HT1080 (cell line): ENCODE measurements around the gene ZSCAN32. TPM values are rescaled to one million over a fixed set of nuclear protein-coding genes. Genes with fewer than 3 reads are reported as not detected.
A peak's percentile ranks its signal among the peaks of the same experiment; 100 is the strongest.

Experiments
- DNase-seq: peaks from one replicate; pipeline ENCODE4 v3.0.0-alpha.2; 2015; ENCODE audit warnings: low read depth
- polyA plus RNA-seq, 2 experiments: library from polyadenylated mRNA; depleted of rRNA; stranded (reverse); fragments of >200 nt; gene quantifications; 2 replicates each; pipeline ENCODE4 v1.2.3, GENCODE V29; 2015
- total RNA-seq: library from RNA; depleted of rRNA; stranded (reverse); fragments of >200 nt; shearing (Covaris generic); gene quantifications from 2 replicates; pipeline ENCODE4 v1.2.3, GENCODE V29; 2014; rRNA removed

The ZSCAN32 gene
- total RNA-seq: 13.5 and 15.3 TPM in 2 replicates
- 17.1 and 17.6 TPM in 2 replicates for polyA plus RNA-seq (2015; cell fraction: cytosol; rRNA removed)
- polyA plus RNA-seq (2015; cell fraction: nucleus; rRNA removed): 20.2 and 22.5 TPM in 2 replicates

DNA sequence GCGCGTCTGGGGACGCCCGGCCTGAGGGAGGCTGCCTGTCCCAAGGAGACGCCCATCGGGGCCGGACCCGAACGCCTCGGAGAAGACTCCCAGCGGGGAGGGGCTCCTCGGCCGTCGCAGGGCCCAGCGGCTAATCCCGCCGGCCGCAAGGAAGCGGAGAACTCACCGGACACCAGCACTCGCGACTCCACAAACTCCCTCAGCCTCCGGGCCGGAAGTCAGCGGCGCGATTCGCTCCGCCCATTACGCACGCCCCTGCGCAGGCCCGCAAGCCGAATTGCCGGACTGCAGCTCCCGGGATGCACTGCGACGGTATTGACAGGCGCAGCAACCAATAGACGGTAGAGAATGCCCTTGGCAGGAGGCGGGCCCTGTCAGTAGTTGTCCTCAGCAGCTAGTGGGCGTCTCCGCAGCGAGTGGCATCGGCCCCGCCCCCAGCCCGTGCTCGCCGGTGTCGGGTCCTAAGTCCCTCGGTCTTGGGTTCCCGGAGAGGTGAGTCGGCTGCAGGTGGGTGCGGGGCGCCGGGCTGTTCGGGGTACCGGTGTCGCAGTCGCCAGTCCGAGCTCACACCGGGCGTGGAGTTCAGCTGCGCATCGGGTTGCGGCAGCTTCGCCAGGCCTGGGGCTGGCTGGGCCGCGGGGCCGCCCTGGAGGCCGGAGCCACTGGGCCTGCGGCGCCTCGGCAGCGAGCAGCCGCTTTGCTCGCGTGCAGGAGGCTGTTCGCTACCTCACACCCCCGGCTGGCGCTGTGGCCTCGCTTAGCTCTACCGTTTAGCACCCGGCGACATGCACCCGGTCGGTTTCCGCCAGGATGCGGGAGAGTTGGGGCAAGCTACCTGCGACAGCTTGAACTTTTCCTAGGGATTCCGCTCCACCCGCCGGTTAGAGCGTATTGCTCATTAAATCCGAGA lies at the start of gene ZSCAN32, which contains the start of gene ZNF174:
Gene ZSCAN32 (minus strand): TSS at position 226 of the 910 bp plus-strand sequence. CDS start 3,447 bp downstream, outside the sequence.
Gene ZNF174 (plus strand): TSS at position 437 of the 910 bp plus-strand sequence. CDS start 790 bp downstream, outside the sequence.
- DNase-seq: peak; percentile 99

- peak; percentile 75 for DNase-seq
Observed at GRCh38 chr16:3444032-3444388, 43.2 kb upstream of the ZSCAN32 start.

DNA sequence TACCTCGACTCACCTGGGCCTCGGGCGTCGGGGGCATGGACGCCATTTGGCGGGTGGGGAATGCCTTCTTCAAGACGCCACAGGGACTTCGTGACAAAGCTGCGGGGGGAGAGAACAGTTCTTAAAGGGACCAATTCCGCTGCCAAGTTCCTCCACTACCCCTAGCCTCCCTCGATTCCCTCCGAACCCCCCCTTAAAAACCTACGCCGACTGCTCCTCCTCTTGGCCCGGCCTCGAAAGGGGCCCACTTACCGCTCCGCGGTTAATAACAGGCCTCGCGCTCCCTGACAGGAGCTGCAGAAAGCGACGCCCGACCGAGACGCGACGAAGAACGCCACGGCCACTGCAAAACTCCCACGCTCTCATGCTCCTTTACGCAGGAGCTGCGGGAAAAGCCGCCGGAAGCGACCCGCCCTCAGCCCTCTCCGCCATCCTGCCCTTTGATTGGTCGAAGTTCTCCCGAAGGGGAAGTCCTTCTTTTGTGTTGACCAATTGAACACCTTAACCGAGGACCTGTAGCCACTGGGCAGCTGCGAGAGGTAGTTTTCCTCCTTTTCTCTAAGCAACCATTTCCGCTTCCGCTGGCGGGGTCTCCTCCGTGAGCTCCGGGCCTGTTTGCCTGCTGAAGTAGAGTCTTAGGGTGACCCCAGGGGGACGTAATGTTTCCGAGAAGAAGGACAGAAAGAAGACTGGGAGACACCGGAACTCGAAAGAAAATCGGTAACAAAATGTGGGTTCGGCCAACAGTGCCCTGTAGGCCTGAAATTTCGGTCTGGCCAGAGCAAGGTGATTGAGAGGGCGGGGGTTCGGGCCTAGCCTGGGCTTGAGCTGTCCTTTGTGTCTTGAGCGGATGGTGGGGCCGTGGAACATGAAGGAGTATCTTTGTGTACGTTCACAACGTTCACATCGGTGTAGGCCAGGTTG lies 42.6 kb upstream of the ZSCAN32 start, which contains the start of the genes NAA60 and ZNF597:
Gene NAA60 (plus strand): TSS at position 573 of the 924 bp plus-strand sequence. CDS start 32,548 bp downstream, outside the sequence.
Gene ZNF597 (minus strand): TSS at position 397 of the 924 bp plus-strand sequence. CDS start 351 bp downstream, at position 46.
- DNase-seq: peak; percentile 91

DNA sequence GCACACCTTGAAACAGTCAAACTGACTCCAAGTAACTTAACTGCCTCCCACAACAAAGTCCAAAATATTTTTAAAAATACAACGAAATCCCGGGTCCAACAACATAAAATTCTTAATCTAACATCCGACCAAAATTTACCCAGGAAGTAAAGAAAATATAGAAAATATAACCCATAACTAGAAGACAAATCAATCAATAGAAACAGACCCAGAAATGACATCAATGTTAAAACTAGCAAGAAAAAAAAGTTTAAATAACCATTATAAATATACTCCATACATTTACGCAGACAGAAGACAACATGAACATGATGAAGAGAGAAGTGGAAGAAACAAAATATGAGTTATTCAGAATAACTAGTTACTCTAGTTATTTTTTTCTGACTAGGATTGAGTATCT lies 38.8 kb upstream of the ZSCAN32 start:
- DNase-seq: no peak

DNA sequence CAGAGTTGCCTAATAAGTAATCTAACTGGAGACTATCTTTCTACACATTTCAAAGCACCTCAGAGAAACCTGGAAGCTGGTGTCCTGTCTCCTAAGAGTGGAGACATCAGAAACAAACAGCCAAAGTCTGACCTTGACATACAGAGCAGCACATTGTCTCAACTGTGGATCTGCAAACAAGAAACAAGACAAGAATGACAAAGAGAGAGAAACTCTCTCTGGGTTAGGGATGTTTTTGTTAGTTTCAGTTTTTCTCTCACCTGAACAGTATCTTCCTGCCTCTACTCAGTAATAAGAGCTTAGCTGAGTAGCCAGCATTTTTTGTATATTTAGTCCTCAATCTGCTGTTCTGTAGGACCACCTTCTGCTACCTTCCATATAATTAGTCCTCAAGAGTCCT lies 33.6 kb upstream of the ZSCAN32 start:
- no peak for DNase-seq

- no peak for DNase-seq
Observed at GRCh38 chr16:3431779-3432219, 31.0 kb upstream of the ZSCAN32 start.

- DNase-seq: peak; percentile 4
Observed at GRCh38 chr16:3413730-3414379, 13.1 kb upstream of the ZSCAN32 start.

GRCh38 chr16:3408561-3409197 lies 7.9 kb upstream of the ZSCAN32 start:
- no peak for DNase-seq

- DNase-seq: peak; percentile 5
Observed at GRCh38 chr16:3401719-3402397, 1.1 kb upstream of the ZSCAN32 start.

DNA sequence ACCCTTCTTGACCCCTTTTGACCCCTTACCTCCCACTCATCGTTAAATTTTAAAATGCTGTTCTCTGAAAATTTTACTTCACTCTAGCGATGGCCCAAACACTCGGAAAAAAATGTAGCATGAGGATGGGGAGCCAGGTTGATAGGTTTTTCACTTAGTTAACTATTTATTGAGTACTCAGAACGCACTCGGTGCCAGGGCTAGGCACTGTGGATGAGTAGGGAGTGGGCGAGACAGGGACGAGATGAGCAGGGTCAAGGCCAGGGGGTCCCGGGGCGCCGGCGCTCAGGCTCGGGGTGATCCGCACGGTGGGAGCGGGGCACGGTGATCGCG lies 392 bp downstream of the ZSCAN32 start:
- DNase-seq: no peak

DNA sequence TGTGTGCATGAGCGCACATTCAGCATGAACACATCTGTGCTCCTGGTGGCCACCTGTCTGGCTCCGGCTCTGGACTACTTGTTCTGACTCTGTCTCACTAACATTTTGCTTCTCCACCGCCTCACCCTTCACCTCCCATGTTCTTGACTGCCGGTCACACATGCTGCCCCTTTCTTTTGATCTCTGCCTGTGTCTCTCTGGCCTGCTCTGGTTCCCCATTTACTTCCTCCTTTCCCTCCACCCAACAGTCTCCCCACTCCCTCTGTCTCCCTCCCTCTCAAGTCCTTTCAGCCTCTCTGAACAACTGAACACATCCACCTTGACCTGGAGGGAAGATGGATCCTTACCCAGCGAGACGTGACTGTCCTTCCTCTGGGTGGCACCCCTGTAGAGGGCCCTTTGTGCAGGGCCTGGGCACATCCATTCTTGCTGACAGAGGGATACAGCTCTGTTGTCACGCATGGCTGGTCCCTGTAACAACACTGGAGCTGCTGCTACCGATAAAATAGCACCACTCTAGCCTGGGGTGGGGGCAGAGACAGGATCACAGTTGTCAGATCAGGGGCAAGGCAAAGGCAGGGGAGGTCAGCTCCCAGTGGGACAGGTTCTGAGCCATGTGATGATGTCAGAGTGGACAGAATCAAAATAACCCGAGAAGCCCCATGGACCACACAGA lies 11.0 kb downstream of the ZSCAN32 start:
- DNase-seq: no peak

GRCh38 chr16:3388325-3388724 lies 12.5 kb downstream of the ZSCAN32 start:
- no peak for DNase-seq

DNA sequence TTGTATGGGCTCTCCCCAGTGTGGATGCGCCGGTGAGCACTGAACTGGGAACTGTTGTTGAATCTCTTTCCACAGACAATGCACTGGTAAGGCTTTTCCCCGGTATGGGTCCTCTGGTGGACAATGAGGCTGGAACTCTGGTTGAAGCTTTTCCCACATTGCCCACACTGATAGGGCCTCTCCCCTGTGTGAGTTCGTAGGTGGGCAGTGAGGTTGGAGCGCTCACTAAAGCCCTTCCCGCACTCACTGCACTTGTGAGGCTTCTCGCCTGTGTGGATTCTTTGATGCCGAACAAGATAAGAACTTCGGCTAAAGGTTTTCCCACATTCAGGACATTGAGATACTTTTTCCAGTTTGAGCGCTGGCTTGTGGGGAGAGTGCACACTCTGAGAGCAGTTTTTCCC lies 17.8 kb downstream of the ZSCAN32 start:
- DNase-seq: no peak

DNA sequence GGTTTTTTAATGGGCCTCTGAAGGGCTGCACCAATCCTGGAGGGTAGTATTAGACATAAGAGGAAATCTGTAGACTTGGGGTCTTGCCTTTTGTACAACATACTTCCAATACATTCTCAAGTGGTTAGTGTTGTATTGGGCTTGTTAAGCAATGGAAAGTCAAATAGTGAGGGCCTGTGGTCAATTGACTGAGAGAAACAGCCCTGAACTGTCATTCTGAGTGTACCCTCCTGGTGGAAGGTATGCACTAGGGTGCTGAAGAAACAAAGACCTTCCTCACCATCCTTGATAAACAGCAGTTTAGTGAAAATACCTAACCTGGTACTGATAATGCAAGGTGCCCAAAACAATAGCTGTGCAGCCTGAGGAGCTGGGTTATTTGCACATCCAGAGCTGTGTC lies 22.9 kb downstream of the ZSCAN32 start:
- DNase-seq: no peak

- DNase-seq: no peak
Observed at GRCh38 chr16:3375680-3376079, 25.1 kb downstream of the ZSCAN32 start.

DNA sequence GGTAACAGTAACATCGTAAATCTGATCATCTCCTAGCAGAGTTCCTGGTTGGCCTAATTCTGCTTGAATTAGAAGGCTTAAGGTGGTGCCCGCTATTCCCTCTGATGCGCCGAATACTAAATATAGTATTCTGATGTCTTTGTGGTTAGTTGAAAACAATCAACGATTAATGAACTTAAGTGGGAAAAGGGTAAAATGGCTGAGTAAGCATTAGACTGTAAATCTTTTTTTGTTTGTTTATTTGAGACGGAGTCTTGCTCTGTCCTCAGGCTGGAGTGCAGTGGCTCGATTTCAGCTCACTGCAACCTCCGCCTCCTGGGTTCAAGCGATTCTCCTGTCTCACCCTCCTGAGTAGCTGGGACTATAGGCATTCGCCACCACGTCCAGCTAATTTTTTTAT lies 31.7 kb downstream of the ZSCAN32 start:
- no peak for DNase-seq

GRCh38 chr16:3364774-3365427 lies 35.9 kb downstream of the ZSCAN32 start:
- peak; percentile 90 for DNase-seq

GRCh38 chr16:3363793-3364192 lies 37.0 kb downstream of the ZSCAN32 start:
- DNase-seq: peak; percentile 21

DNA sequence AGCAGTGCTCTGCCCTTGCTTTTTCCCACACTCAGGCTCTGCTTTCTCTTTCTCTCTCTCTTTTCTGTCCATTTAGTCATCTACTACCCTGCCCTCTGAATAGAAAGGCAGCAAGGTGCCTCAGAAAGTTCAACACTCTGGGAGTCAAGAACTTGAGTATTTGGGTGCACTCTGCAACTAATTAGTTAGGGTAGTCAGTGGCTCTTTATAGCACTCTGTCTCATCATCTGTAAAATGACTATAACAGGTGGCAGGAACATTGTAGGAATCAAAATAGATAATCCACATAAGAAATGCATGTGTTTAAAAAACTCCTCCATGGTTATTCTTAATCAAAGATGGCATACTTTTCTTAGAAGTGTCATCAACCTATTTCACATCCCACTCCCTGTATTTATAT lies 37.9 kb downstream of the ZSCAN32 start:
- DNase-seq: no peak
